MM.1S (cell line): ENCODE measurements around the gene AUTS2.

Experiments
- EZH2phosphoT487 ChIP-seq: fragments of 300-600 bp; sonication (generic); IDR thresholded peaks from 2 replicates; pipeline ENCODE4 v1.6.1; 2018; ENCODE audit warnings: antibody characterized with exemption, low read length
- TF ChIP-seq, protein P1 (sequence below): fragments of 300-600 bp; sonication (generic); IDR thresholded peaks from 2 replicates; pipeline ENCODE4 v1.5.1; 2016; ENCODE audit warnings: antibody characterized with exemption, low read length, mixed read lengths

DNA sequence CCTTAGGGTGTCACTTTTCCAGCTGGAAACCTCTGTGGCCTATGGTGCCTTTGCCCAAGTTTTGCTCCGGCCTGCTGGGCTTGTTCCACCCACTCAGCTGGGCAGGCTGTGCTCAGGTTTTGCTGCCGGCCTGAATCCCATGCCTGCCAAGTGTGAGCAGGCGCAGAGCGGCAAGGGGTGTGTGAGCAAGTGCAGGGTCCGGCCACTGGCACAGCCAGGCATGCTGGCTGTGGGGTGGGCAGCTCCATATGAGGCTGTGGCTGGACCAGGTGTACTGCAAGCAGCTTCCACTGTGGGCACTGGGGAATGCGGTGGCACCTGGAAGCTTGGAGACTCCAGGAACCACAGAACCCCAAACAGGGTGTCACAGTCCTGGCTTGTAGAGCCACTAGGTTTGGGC, 92.1 kb downstream of the AUTS2 start:
- TF ChIP-seq, protein P1, sequence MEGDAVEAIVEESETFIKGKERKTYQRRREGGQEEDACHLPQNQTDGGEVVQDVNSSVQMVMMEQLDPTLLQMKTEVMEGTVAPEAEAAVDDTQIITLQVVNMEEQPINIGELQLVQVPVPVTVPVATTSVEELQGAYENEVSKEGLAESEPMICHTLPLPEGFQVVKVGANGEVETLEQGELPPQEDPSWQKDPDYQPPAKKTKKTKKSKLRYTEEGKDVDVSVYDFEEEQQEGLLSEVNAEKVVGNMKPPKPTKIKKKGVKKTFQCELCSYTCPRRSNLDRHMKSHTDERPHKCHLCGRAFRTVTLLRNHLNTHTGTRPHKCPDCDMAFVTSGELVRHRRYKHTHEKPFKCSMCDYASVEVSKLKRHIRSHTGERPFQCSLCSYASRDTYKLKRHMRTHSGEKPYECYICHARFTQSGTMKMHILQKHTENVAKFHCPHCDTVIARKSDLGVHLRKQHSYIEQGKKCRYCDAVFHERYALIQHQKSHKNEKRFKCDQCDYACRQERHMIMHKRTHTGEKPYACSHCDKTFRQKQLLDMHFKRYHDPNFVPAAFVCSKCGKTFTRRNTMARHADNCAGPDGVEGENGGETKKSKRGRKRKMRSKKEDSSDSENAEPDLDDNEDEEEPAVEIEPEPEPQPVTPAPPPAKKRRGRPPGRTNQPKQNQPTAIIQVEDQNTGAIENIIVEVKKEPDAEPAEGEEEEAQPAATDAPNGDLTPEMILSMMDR = no peak
- TF ChIP-seq EZH2phosphoT487 = no peak
